Measurements from ENCODE around the gene YEATS2.
"Not testable (repeated sequence)": the region's sequence is repeated elsewhere in the genome, so short reads cannot be mapped to it uniquely, and the experiment has no call there.

The YEATS2 gene

DNA sequence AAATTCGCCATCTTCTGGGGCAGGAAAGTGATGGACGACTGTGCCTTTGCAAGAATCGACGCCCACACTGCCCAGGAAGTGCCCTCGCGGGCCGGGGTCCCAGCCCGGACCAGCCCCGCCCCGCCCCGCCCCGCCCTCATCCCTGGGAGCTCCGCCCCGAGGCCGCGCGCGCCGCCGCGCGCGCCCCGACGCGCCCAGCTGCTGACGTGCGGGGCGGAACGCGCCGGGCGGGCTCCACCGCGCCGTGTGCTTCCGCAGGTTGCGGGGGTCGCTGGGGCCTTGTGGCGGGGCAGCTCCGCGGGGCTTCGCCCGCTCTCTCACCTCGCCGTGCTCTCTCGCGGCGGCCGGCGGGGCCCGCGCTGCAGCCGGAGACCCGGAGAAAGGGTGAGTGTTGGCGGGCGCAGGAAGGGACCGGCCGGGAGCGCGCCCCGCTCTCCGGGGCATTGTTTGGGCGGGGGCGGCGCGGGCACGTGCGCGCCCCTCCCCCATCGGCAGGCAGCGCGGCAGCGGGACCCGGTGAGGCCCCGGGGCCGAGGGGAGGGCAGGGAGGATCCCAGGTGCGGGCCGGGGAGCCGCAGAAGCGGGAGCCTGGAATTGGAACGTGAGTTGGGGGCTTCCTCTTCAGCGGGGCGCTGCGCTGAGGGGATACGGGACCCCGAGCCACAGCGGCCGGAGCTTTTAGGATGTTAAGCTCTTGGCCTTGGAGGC is at the start of gene YEATS2:
Gene YEATS2 (plus strand): TSS at position 188 of the 708 bp plus-strand sequence. CDS start 17,366 bp downstream, outside the sequence.
- H3K9me3 ChIP-seq (ENCODE audit: control insufficient read depth in 1 of 2, low read length in 2 of 2), result no peaks in the 10 kb centered on the region
- H3K27me3 ChIP-seq (ENCODE audit: control insufficient read depth in 1 of 2, insufficient read depth in 2 of 2, low read length in 2 of 2), result no peaks in the 10 kb centered on the region
- H3K4me3 ChIP-seq (ENCODE audit: low read depth in 1 of 2, low read length in 2 of 2), result peak within 1 kb of the TSS; percentile 88 to 97
- no peaks in the 10 kb centered on the region for H3K36me3 ChIP-seq (ENCODE audit: control insufficient read depth in 1 of 2, insufficient read depth in 2 of 2, low read length in 2 of 2)
- peak within 1 kb of the TSS; percentile 90 to 95 for H3K9ac ChIP-seq (ENCODE audit: low read depth in 1 of 2, low read length in 2 of 2)
- peak within 1 kb of the TSS; percentile 83 for H3K27ac ChIP-seq (ENCODE audit: low read depth, low read length)
- peaks cover 11% of the 10 kb centered on the region in 2 donors for H3K4me1 ChIP-seq (ENCODE audit: control insufficient read depth in 1 of 2, insufficient read depth in 2 of 2, low read length in 2 of 2)

DNA sequence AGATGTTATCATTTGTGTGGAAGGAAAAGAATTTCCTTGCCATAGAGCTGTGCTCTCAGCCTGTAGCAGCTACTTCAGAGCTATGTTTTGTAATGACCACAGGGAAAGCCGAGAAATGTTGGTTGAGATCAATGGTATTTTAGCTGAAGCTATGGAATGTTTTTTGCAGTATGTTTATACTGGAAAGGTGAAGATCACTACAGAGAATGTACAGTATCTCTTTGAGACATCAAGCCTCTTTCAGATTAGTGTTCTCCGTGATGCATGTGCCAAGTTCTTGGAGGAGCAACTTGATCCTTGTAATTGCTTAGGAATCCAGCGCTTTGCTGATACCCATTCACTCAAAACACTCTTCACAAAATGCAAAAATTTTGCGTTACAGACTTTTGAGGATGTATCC is 47.0 kb upstream of the YEATS2 start:
- H3K27ac ChIP-seq (ENCODE audit: low read depth, low read length), result no peak overlapping the region
- peaks cover 28 to 40% of the 10 kb centered on the region in 2 donors for H3K36me3 ChIP-seq (ENCODE audit: control insufficient read depth in 1 of 2, insufficient read depth in 2 of 2, low read length in 2 of 2)
- H3K27me3 ChIP-seq (ENCODE audit: control insufficient read depth in 1 of 2, insufficient read depth in 2 of 2, low read length in 2 of 2), result no peaks in the 10 kb centered on the region

DNA sequence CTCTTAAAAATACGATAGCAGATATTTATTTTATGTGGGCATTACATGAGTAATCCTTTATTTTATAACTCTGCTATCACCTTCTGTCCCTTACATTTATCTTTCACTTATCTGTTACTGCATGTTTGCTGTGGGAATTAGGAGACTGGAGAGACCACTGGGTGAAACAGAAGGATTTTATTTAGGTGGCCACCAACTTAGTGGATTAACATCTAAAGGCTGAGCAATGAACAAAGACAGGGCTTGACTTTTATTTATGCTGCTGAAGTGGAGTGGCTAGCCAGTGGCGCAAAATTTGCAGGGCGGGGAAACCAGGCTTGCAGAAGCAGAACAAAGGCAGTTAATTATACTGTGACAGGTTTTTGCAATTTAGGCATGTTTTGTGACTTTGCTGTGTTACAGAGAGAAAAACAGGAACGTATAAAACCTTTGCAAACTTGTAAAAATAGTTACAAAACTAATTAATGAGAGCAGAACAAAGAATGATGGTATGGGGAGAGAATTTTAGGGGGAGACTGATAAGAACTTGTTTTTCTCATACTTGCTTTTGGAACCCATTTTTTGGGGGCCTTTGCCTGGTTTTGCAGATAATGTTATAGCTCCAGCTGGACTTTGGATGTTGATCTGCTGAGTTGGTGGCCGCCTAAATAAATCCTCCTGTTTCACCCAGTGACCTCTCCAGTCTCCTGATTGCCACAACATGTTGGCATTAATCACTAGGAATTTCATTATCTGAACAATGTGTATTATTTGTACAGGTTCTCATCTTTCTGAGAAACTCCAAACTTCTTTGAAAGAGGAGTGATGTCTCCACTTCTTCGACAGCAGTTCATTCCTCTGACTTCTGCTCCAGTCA is 44.2 kb upstream of the YEATS2 start:
- Histone ChIP-seq H3K27ac (ENCODE audit: low read depth, low read length) (no peak overlapping the region), H3K4me1 (ENCODE audit: control insufficient read depth in 1 of 2, insufficient read depth in 2 of 2, low read length in 2 of 2) (no peaks in the 10 kb centered on the region), H3K9ac (ENCODE audit: low read depth in 1 of 2, low read length in 2 of 2) (no peak overlapping the region), H3K4me3 (ENCODE audit: low read depth in 1 of 2, low read length in 2 of 2) (no peak overlapping the region), H3K27me3 (ENCODE audit: control insufficient read depth in 1 of 2, insufficient read depth in 2 of 2, low read length in 2 of 2) (no peaks in the 10 kb centered on the region), H3K9me3 (ENCODE audit: control insufficient read depth in 1 of 2, low read length in 2 of 2) (peaks cover 30 to 45% of the 10 kb centered on the region in 2 donors), H3K36me3 (ENCODE audit: control insufficient read depth in 1 of 2, insufficient read depth in 2 of 2, low read length in 2 of 2) (peaks cover 32 to 37% of the 10 kb centered on the region in 2 donors)

More for the DNA sequence above, 47.0 kb upstream of the YEATS2 start:
- Histone ChIP-seq H3K4me3 (ENCODE audit: low read depth in 1 of 2, low read length in 2 of 2) (no peak overlapping the region), H3K9me3 (ENCODE audit: control insufficient read depth in 1 of 2, low read length in 2 of 2) (peaks cover 30 to 45% of the 10 kb centered on the region in 2 donors), H3K4me1 (ENCODE audit: control insufficient read depth in 1 of 2, insufficient read depth in 2 of 2, low read length in 2 of 2) (no peaks in the 10 kb centered on the region), H3K9ac (ENCODE audit: low read depth in 1 of 2, low read length in 2 of 2) (no peak overlapping the region)

DNA sequence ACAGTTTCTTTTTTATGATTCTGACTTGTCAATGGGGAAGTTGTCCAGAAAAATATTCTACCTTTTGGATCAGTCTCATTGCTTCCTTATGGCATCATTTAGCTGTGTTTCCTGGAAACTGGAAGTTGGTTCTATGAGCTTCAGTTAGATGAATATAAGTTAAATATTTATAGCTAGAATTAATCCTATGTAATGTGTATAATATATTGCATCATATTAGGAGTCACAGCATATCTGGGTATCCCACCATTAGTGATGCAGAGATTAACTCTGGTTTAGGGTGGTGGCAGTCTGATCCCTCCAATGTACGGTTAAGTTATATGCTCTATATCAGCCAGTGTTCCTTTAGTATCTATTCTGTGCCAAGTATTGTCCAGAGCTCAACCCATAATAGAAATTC is 42.9 kb upstream of the YEATS2 start:
- Histone ChIP-seq H3K9ac (ENCODE audit: low read depth in 1 of 2, low read length in 2 of 2) (no peak overlapping the region), H3K36me3 (ENCODE audit: control insufficient read depth in 1 of 2, insufficient read depth in 2 of 2, low read length in 2 of 2) (peaks cover 32 to 48% of the 10 kb centered on the region in 2 donors), H3K4me1 (ENCODE audit: control insufficient read depth in 1 of 2, insufficient read depth in 2 of 2, low read length in 2 of 2) (no peaks in the 10 kb centered on the region), H3K4me3 (ENCODE audit: low read depth in 1 of 2, low read length in 2 of 2) (no peak overlapping the region), H3K27me3 (ENCODE audit: control insufficient read depth in 1 of 2, insufficient read depth in 2 of 2, low read length in 2 of 2) (no peaks in the 10 kb centered on the region), H3K27ac (ENCODE audit: low read depth, low read length) (no peak overlapping the region), H3K9me3 (ENCODE audit: control insufficient read depth in 1 of 2, low read length in 2 of 2) (peaks cover 30 to 45% of the 10 kb centered on the region in 2 donors)

DNA sequence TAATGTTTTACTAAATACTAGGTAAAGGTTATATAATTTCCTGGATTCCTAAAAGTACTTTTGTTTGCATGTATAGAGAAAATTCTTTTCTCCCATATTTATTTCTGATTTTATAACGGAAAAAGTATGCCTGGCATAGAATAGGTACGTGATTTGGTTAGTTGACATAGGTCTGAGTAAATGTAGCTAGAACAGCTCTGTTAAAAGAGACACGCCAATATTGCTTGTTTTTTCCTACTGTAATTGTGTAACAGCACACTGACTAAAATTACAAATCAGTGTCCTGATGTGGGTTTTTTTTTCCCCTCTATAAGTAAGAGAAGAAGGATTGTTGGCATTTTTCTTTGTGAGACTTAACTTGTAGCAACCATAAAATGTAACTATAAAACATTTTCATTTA is 35.5 kb upstream of the YEATS2 start:
- H3K27ac ChIP-seq (ENCODE audit: low read depth, low read length), result no peak overlapping the region
- no peak overlapping the region for H3K4me3 ChIP-seq (ENCODE audit: low read depth in 1 of 2, low read length in 2 of 2)
- no peaks in the 10 kb centered on the region for H3K4me1 ChIP-seq (ENCODE audit: control insufficient read depth in 1 of 2, insufficient read depth in 2 of 2, low read length in 2 of 2)
- no peaks in the 10 kb centered on the region for H3K9me3 ChIP-seq (ENCODE audit: control insufficient read depth in 1 of 2, low read length in 2 of 2)
- no peaks in the 10 kb centered on the region for H3K27me3 ChIP-seq (ENCODE audit: control insufficient read depth in 1 of 2, insufficient read depth in 2 of 2, low read length in 2 of 2)
- H3K36me3 ChIP-seq (ENCODE audit: control insufficient read depth in 1 of 2, insufficient read depth in 2 of 2, low read length in 2 of 2), result peaks cover 11 to 46% of the 10 kb centered on the region in 2 donors
- H3K9ac ChIP-seq (ENCODE audit: low read depth in 1 of 2, low read length in 2 of 2), result no peak overlapping the region

DNA sequence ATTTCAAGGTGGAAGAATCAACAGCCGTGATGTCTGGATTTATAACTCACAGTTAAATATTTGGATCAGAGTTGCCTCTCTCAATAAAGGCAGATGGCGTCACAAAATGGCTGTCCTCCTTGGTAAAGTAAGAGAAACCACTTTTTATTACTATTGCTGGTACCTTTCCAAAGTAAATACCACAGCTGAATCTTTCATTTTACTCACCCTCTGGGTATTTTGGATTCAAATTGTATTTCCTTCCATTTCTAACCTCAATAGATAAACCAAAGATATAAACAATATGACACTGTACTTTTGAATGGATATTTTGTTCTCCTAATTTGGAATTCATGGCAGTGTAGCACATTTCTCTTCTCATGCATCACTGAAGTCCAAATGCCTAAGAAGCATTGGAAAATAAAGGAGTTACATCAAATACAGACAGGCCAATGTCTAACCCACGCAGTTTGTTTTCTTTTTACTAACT is 32.6 kb upstream of the YEATS2 start:
- H3K4me1 ChIP-seq (ENCODE audit: control insufficient read depth in 1 of 2, insufficient read depth in 2 of 2, low read length in 2 of 2), result no peaks in the 10 kb centered on the region
- H3K36me3 ChIP-seq (ENCODE audit: control insufficient read depth in 1 of 2, insufficient read depth in 2 of 2, low read length in 2 of 2), result peaks cover 25 to 53% of the 10 kb centered on the region in 2 donors
- H3K9me3 ChIP-seq (ENCODE audit: control insufficient read depth in 1 of 2, low read length in 2 of 2), result no peaks in the 10 kb centered on the region
- no peaks in the 10 kb centered on the region for H3K27me3 ChIP-seq (ENCODE audit: control insufficient read depth in 1 of 2, insufficient read depth in 2 of 2, low read length in 2 of 2)
- H3K9ac ChIP-seq (ENCODE audit: low read depth in 1 of 2, low read length in 2 of 2), result no peak overlapping the region
- no peak overlapping the region for H3K4me3 ChIP-seq (ENCODE audit: low read depth in 1 of 2, low read length in 2 of 2)
- H3K27ac ChIP-seq (ENCODE audit: low read depth, low read length), result no peak overlapping the region

DNA sequence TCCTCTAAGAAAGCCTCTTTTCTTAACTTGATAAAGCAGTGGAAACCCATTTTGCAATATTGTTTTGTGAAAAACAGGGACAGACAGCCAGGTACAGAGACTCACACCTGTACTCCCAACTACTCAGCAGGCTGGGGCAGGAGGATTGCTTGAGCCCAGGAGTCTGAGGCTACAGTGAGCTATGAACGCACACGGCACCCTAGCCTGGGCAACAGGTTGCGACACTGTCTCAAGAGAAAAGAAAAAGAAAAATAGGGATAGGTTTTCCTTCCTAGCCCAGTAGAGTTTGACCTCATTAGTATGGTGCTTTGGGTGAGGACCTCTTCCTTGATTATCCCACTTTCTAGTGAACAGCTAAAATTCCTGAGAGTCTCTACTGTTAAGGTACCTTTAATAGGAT is 17.5 kb upstream of the YEATS2 start:
- Histone ChIP-seq H3K27me3 (ENCODE audit: control insufficient read depth in 1 of 2, insufficient read depth in 2 of 2, low read length in 2 of 2) (no peaks in the 10 kb centered on the region), H3K9ac (ENCODE audit: low read depth in 1 of 2, low read length in 2 of 2) (no peak overlapping the region), H3K9me3 (ENCODE audit: control insufficient read depth in 1 of 2, low read length in 2 of 2) (no peaks in the 10 kb centered on the region), H3K27ac (ENCODE audit: low read depth, low read length) (no peak overlapping the region), H3K4me3 (ENCODE audit: low read depth in 1 of 2, low read length in 2 of 2) (no peak overlapping the region), H3K4me1 (ENCODE audit: control insufficient read depth in 1 of 2, insufficient read depth in 2 of 2, low read length in 2 of 2) (no peaks in the 10 kb centered on the region), H3K36me3 (ENCODE audit: control insufficient read depth in 1 of 2, insufficient read depth in 2 of 2, low read length in 2 of 2) (peaks cover 0 to 28% of the 10 kb centered on the region in 2 donors)

DNA sequence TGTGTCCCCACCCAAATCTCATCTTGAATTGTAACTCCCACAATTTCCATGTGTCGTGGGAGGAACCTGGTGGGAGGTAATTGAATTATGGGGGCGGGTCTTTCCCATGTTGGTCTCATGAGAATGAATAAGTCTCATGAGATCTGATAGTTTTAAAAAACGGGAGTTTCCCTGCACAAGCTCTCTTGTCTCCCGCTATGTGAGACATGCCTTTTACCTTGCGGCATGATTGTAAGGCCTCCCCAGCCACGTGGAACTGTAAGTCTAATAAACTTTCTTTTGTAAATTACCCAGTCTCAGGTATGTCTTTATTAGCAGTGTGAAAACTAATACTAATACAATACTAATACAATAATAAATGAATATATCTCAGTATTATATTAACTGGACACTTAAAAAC is 9.9 kb upstream of the YEATS2 start:
- H3K4me3 ChIP-seq (ENCODE audit: low read depth in 1 of 2, low read length in 2 of 2), result no peak overlapping the region
- H3K9ac ChIP-seq (ENCODE audit: low read depth in 1 of 2, low read length in 2 of 2), result no peak overlapping the region
- no peaks in the 10 kb centered on the region for H3K4me1 ChIP-seq (ENCODE audit: control insufficient read depth in 1 of 2, insufficient read depth in 2 of 2, low read length in 2 of 2)
- no peaks in the 10 kb centered on the region for H3K9me3 ChIP-seq (ENCODE audit: control insufficient read depth in 1 of 2, low read length in 2 of 2)
- H3K36me3 ChIP-seq (ENCODE audit: control insufficient read depth in 1 of 2, insufficient read depth in 2 of 2, low read length in 2 of 2), result no peaks in the 10 kb centered on the region
- H3K27ac ChIP-seq (ENCODE audit: low read depth, low read length), result no peak overlapping the region
- no peaks in the 10 kb centered on the region for H3K27me3 ChIP-seq (ENCODE audit: control insufficient read depth in 1 of 2, insufficient read depth in 2 of 2, low read length in 2 of 2)

DNA sequence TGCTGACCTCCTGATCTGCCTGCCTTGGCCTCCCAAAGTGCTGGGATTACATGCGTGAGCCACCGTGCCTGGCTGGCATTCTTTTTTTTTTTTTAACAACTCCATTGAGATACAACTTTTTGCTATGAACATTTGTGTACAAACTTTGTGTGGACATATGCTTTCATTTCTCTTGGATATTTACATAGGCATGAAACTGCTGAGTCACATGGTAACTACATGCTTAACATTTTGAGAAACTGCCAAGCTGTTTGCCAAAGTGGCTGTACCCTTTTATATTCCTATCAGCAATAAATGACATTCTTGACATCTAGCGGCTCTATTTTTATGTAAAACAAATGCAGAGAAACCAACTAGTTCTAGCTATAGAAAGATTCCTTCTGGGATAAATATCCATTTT is 8.7 kb upstream of the YEATS2 start:
- Histone ChIP-seq H3K36me3 (ENCODE audit: control insufficient read depth in 1 of 2, insufficient read depth in 2 of 2, low read length in 2 of 2) (no peaks in the 10 kb centered on the region), H3K27ac (ENCODE audit: low read depth, low read length) (no peak overlapping the region), H3K4me1 (ENCODE audit: control insufficient read depth in 1 of 2, insufficient read depth in 2 of 2, low read length in 2 of 2) (no peaks in the 10 kb centered on the region), H3K4me3 (ENCODE audit: low read depth in 1 of 2, low read length in 2 of 2) (no peak overlapping the region), H3K9me3 (ENCODE audit: control insufficient read depth in 1 of 2, low read length in 2 of 2) (no peaks in the 10 kb centered on the region), H3K27me3 (ENCODE audit: control insufficient read depth in 1 of 2, insufficient read depth in 2 of 2, low read length in 2 of 2) (no peaks in the 10 kb centered on the region), H3K9ac (ENCODE audit: low read depth in 1 of 2, low read length in 2 of 2) (no peak overlapping the region)

DNA sequence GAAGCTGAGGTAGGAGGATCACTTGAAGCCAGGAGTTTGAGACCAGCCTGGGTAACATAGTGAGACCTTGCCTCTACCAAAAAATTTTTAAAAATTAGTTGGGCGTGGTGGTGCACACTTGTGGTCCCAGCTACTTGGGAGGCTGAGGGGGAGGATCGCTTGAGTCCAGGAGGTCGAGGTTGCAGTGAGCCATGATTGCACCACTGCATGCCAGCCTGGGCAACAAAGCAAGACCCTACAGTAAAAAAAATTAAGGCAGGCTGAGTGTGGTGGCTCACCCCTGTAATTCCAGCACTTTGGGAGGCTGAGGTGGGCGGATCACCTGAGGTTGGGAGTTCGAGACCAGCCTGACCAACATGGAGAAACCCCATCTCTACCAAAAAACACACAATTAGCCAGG is 8.0 kb upstream of the YEATS2 start:
- H3K27ac ChIP-seq (ENCODE audit: low read depth, low read length); H3K36me3 ChIP-seq (ENCODE audit: control insufficient read depth in 1 of 2, insufficient read depth in 2 of 2, low read length in 2 of 2); H3K4me1 ChIP-seq (ENCODE audit: control insufficient read depth in 1 of 2, insufficient read depth in 2 of 2, low read length in 2 of 2); H3K9ac ChIP-seq (ENCODE audit: low read depth in 1 of 2, low read length in 2 of 2); H3K27me3 ChIP-seq (ENCODE audit: control insufficient read depth in 1 of 2, insufficient read depth in 2 of 2, low read length in 2 of 2); H3K9me3 ChIP-seq (ENCODE audit: control insufficient read depth in 1 of 2, low read length in 2 of 2); H3K4me3 ChIP-seq (ENCODE audit: low read depth in 1 of 2, low read length in 2 of 2): not testable (repeated sequence)

All from duodenal mucosa (tissue), 2 donors.